ENCODE results near the gene ITFG2. TPM values are rescaled to one million over a fixed set of nuclear protein-coding genes. Genes with fewer than 3 reads are reported as not detected.
A peak's percentile ranks its signal among the peaks of the same experiment; 100 is the strongest.

The ITFG2 gene
- total RNA-seq, 1 experiment from 2014 or later: 41.6 TPM

- no peak overlapping the region for H3K9ac ChIP-seq (ENCODE audit: extremely low read depth, insufficient read length, low read length)
- H3K27me3 Mint-ChIP-seq (ENCODE audit: low read depth): no peaks in the 10 kb centered on the region; the same call in 1 of the 2 replicates
- H4K20me1 ChIP-seq (ENCODE audit: control insufficient read depth, insufficient read depth, insufficient read length): no peaks in the 10 kb centered on the region
- no peak overlapping the region for H2AFZ ChIP-seq (ENCODE audit: low read length)
- H4K91ac ChIP-seq (ENCODE audit: insufficient read length, low read depth, low read length): no peak overlapping the region
- H3K18ac ChIP-seq (ENCODE audit: insufficient read length, low read depth, low read length): no peak overlapping the region
- H2AK5ac ChIP-seq (ENCODE audit: insufficient read length, low read length): no peak overlapping the region
- H3K4me1 ChIP-seq (ENCODE audit: insufficient read depth, low read length): no peaks in the 10 kb centered on the region
- peaks cover 4 to 23% (median 5%) of the 10 kb centered on the region in 3 experiments; a peak in 6 of 7 replicates for H3K36me3 Mint-ChIP-seq (ENCODE audit: insufficient read depth in 1 of 3, low read depth in 3 of 3)
- no peak overlapping the region for H3K14ac ChIP-seq (ENCODE audit: insufficient read depth, low read length)
- no peak overlapping the region for H3K56ac ChIP-seq (ENCODE audit: insufficient read length, low read depth, low read length)
- no peak overlapping the region for H3K27ac ChIP-seq (ENCODE audit: insufficient read length, low read depth, low read length)
- H3K4ac ChIP-seq (ENCODE audit: low read depth, low read length): no peak overlapping the region
- no peak overlapping the region for H2BK15ac ChIP-seq (ENCODE audit: low read depth, low read length)
- no peak overlapping the region for H3K23ac ChIP-seq (ENCODE audit: insufficient read length, low read depth, low read length)
- peak overlapping the region in 2 of 3 experiments; percentile 21 to 34; a peak in 3 of 7 replicates for H3K27ac Mint-ChIP-seq
- no peaks in the 10 kb centered on the region for H3K79me1 ChIP-seq (ENCODE audit: insufficient read depth, low read depth, low read length, poor library complexity, severe bottlenecking)
- no peak for DNase-seq
- H3K9me3 Mint-ChIP-seq: no peaks in the 10 kb centered on the region; a peak in 1 of 5 replicates
- 0 out of 5 replicates have a peak overlapping the region, but pooled peaks of 1 of the 2 experiments have one; percentile 16 for H3K4me3 Mint-ChIP-seq
- no peaks in the 10 kb centered on the region for H3K27me3 ChIP-seq (ENCODE audit: insufficient read depth, low read length)
- no peak overlapping the region for H2BK120ac ChIP-seq (ENCODE audit: low read depth, low read length, poor library complexity, severe bottlenecking)
- H4K8ac ChIP-seq (replicated peaks; ENCODE audit: insufficient read length, low read depth, low read length): no peak overlapping the region
- TF ChIP-seq, protein P1, sequence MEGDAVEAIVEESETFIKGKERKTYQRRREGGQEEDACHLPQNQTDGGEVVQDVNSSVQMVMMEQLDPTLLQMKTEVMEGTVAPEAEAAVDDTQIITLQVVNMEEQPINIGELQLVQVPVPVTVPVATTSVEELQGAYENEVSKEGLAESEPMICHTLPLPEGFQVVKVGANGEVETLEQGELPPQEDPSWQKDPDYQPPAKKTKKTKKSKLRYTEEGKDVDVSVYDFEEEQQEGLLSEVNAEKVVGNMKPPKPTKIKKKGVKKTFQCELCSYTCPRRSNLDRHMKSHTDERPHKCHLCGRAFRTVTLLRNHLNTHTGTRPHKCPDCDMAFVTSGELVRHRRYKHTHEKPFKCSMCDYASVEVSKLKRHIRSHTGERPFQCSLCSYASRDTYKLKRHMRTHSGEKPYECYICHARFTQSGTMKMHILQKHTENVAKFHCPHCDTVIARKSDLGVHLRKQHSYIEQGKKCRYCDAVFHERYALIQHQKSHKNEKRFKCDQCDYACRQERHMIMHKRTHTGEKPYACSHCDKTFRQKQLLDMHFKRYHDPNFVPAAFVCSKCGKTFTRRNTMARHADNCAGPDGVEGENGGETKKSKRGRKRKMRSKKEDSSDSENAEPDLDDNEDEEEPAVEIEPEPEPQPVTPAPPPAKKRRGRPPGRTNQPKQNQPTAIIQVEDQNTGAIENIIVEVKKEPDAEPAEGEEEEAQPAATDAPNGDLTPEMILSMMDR (conservative IDR thresholded peaks at IDR 0.05): no peak
- no peaks in the 10 kb centered on the region for H3K79me2 ChIP-seq (ENCODE audit: insufficient read depth, low read length)
- no peak overlapping the region for H4K5ac ChIP-seq (ENCODE audit: insufficient read length, low read depth, low read length)
- no peaks in the 10 kb centered on the region for H3K23me2 ChIP-seq (ENCODE audit: insufficient read length, low read depth, low read length, poor library complexity, severe bottlenecking)
- H2BK5ac ChIP-seq (ENCODE audit: insufficient read length, low read length): no peak overlapping the region
- peaks cover 13 to 14% of the 10 kb centered on the region in 2 experiments for H3K4me1 Mint-ChIP-seq
- no peak overlapping the region for H3T11ph ChIP-seq (ENCODE audit: low read length)
- H2BK12ac ChIP-seq (ENCODE audit: insufficient read length, low read depth, low read length): no peak overlapping the region
- no peak overlapping the region for H3K4me2 ChIP-seq (ENCODE audit: insufficient read depth, insufficient read length, low read length)
- no CpG with 5 or more reads among the region's 5 CpGs for WGBS (ENCODE audit: extremely low coverage, insufficient read length, low lambda C conversion rate)
- H2BK20ac ChIP-seq (ENCODE audit: low read depth, low read length, poor library complexity, severe bottlenecking): no peak overlapping the region
- no peaks in the 10 kb centered on the region for H3K9me3 ChIP-seq (ENCODE audit: control insufficient read depth, low read depth, low read length)
Measured at GRCh38 chr12:2811801-2812200, 667 bp upstream of the ITFG2 start.
